ENCODE results near the gene AKR1C8.
"Not testable (repeated sequence)": the region's sequence is repeated elsewhere in the genome, so short reads cannot be mapped to it uniquely, and the experiment has no call there.

AKR1C8 gene

DNA sequence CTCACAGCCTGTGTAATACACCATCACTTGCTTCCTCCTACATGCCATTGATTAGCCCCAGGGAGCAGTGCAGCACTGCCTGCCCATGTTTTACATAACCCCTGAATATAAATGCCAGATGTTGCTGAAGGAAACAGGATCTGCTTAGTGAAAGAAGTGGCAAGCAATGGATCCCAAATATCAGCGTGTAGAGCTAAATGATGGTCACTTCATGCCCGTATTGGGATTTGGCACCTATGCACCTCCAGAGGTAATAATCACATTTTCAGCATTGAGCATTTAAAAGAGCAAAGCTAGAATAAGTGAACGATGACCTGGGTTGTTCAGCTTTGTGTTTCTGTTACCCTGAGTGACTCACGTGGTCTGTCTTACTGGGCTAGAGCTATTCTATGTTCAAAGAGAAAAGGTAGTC lies 11.8 kb upstream of the AKR1C8 start, which contains the start of gene AKR1C4:
TSS of gene AKR1C4 (plus strand) at position 136 of the 412 bp plus-strand sequence. CDS start at position 167, 31 bp downstream.
- no peaks in the 10 kb centered on the region for H3K27me3 ChIP-seq (ENCODE audit: insufficient read depth, low read length)
- H3K36me3 ChIP-seq (ENCODE audit: insufficient read depth, low read length), result no peaks in the 10 kb centered on the region
- no peak within 1 kb of the TSS for H2AFZ ChIP-seq (ENCODE audit: low read depth, low read length)
- no peaks in the 10 kb centered on the region for H3K4me1 ChIP-seq (ENCODE audit: insufficient read depth, low read length)
- no peak within 1 kb of the TSS for H3K4me3 ChIP-seq (ENCODE audit: low read length)
- no peaks in the 10 kb centered on the region for H3K9me3 ChIP-seq (ENCODE audit: low read length)

- H3K4me1 ChIP-seq (ENCODE audit: insufficient read depth, low read length), result no peaks in the 10 kb centered on the region
- H3K4me3 ChIP-seq (ENCODE audit: low read length), result no peak overlapping the region
- H3K9me3 ChIP-seq (ENCODE audit: low read length), result no peaks in the 10 kb centered on the region
- no peaks in the 10 kb centered on the region for H3K36me3 ChIP-seq (ENCODE audit: insufficient read depth, low read length)
- H2AFZ ChIP-seq (ENCODE audit: low read depth, low read length), result no peak overlapping the region
- H3K27me3 ChIP-seq (ENCODE audit: insufficient read depth, low read length), result no peaks in the 10 kb centered on the region
Observed at GRCh38 chr10:5195727-5196374, 10.9 kb upstream of the AKR1C8 start.

DNA sequence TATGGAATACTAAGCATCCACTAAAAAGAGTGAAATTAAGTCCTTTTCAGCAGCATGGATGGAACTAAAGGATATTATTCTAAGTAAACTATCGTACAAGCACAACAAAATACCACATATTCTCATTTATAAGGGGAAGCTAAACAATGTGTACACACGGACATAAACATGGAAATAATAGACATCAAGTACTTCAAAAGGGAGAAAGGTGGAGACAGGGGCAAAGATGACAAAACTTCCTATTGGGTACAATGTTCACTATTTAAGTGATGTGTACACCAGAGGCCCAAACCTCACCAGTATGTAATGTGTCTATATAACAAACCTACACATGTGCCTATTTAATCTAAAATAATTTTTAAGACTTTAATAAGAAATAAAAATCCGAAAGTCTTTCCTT lies 9.5 kb upstream of the AKR1C8 start:
- Histone ChIP-seq H3K4me1 (ENCODE audit: insufficient read depth, low read length) (no peaks in the 10 kb centered on the region), H3K27me3 (ENCODE audit: insufficient read depth, low read length) (no peaks in the 10 kb centered on the region), H3K4me3 (ENCODE audit: low read length) (no peak overlapping the region), H3K9me3 (ENCODE audit: low read length) (no peaks in the 10 kb centered on the region), H3K36me3 (ENCODE audit: insufficient read depth, low read length) (no peaks in the 10 kb centered on the region), H2AFZ (ENCODE audit: low read depth, low read length) (no peak overlapping the region)

GRCh38 chr10:5188358-5188757 lies 3.4 kb upstream of the AKR1C8 start:
- Histone ChIP-seq H3K9me3 (ENCODE audit: low read length) (no peaks in the 10 kb centered on the region), H3K4me1 (ENCODE audit: insufficient read depth, low read length) (no peaks in the 10 kb centered on the region), H2AFZ (ENCODE audit: low read depth, low read length) (no peak overlapping the region), H3K36me3 (ENCODE audit: insufficient read depth, low read length) (no peaks in the 10 kb centered on the region), H3K27me3 (ENCODE audit: insufficient read depth, low read length) (no peaks in the 10 kb centered on the region), H3K4me3 (ENCODE audit: low read length) (no peak overlapping the region)

GRCh38 chr10:5187867-5188266 lies 2.9 kb upstream of the AKR1C8 start:
- Histone ChIP-seq H3K36me3 (ENCODE audit: insufficient read depth, low read length) (no peaks in the 10 kb centered on the region), H3K4me1 (ENCODE audit: insufficient read depth, low read length) (no peaks in the 10 kb centered on the region), H2AFZ (ENCODE audit: low read depth, low read length) (no peak overlapping the region), H3K27me3 (ENCODE audit: insufficient read depth, low read length) (no peaks in the 10 kb centered on the region), H3K9me3 (ENCODE audit: low read length) (no peaks in the 10 kb centered on the region), H3K4me3 (ENCODE audit: low read length) (no peak overlapping the region)

DNA sequence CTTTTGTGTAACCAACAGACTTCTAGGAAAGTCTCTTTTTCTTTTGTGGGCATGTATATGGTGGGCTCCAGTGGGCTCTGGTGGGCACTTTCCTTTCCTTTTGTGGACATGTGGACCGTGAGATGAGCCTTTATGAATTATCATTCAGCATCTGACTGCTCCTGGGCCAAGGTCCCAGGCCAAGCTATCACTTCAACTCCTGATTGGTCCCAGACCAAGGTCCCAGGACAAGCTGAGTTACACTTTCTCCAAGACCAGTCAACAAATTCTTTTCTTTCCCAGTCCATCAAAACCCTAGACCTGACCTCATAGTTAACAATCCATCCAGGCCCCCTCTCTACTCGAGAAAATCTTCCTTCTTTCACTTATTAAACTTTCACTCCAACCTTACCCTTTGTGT lies 1.0 kb downstream of the AKR1C8 start:
- no peaks in the 10 kb centered on the region for H3K27me3 ChIP-seq (ENCODE audit: insufficient read depth, low read length)
- no peak overlapping the region for H3K4me3 ChIP-seq (ENCODE audit: low read length)
- H3K4me1 ChIP-seq (ENCODE audit: insufficient read depth, low read length), result no peaks in the 10 kb centered on the region
- H2AFZ ChIP-seq (ENCODE audit: low read depth, low read length), result no peak overlapping the region
- no peaks in the 10 kb centered on the region for H3K36me3 ChIP-seq (ENCODE audit: insufficient read depth, low read length)
- no peaks in the 10 kb centered on the region for H3K9me3 ChIP-seq (ENCODE audit: low read length)

DNA sequence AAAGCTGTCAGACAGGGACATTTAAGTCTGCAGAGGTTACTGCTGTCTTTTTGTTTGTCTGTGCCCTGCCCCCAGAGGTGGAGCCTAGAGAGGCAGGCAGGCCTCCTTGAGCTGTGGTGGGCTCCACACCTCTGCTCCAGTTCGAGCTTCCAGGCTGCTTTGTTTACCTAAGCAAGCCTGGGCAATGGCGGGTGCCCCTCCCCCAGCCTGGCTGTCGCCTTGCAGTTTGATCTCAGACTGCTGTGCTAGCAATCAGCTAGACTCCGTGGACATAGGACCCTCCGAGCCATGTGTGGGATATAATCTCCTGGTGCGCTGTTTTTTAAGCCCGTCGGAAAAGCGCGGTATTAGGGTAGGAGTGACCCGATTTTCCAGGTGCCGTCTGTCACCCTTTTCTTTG lies 4.4 kb downstream of the AKR1C8 start:
- H3K9me3 ChIP-seq (ENCODE audit: low read length), result not testable (repeated sequence)

GRCh38 chr10:5175581-5175980 lies 9.4 kb downstream of the AKR1C8 start:
- H2AFZ ChIP-seq (ENCODE audit: low read depth, low read length); H3K4me3 ChIP-seq (ENCODE audit: low read length); H3K9me3 ChIP-seq (ENCODE audit: low read length); H3K4me1 ChIP-seq (ENCODE audit: insufficient read depth, low read length); H3K27me3 ChIP-seq (ENCODE audit: insufficient read depth, low read length); H3K36me3 ChIP-seq (ENCODE audit: insufficient read depth, low read length): not testable (repeated sequence)

More for the DNA sequence above, 4.4 kb downstream of the AKR1C8 start:
- H3K27me3 ChIP-seq (ENCODE audit: insufficient read depth, low read length); H3K36me3 ChIP-seq (ENCODE audit: insufficient read depth, low read length); H3K4me1 ChIP-seq (ENCODE audit: insufficient read depth, low read length); H2AFZ ChIP-seq (ENCODE audit: low read depth, low read length); H3K4me3 ChIP-seq (ENCODE audit: low read length): not testable (repeated sequence)

GRCh38 chr10:5168897-5169420 lies 16.0 kb downstream of the AKR1C8 start:
- H3K4me1 ChIP-seq (ENCODE audit: insufficient read depth, low read length), result no peaks in the 10 kb centered on the region
- no peak overlapping the region for H2AFZ ChIP-seq (ENCODE audit: low read depth, low read length)
- H3K4me3 ChIP-seq (ENCODE audit: low read length), result no peak overlapping the region
- H3K36me3 ChIP-seq (ENCODE audit: insufficient read depth, low read length), result no peaks in the 10 kb centered on the region
- H3K9me3 ChIP-seq (ENCODE audit: low read length), result peaks cover 4% of the 10 kb centered on the region
- H3K27me3 ChIP-seq (ENCODE audit: insufficient read depth, low read length), result no peaks in the 10 kb centered on the region

DNA sequence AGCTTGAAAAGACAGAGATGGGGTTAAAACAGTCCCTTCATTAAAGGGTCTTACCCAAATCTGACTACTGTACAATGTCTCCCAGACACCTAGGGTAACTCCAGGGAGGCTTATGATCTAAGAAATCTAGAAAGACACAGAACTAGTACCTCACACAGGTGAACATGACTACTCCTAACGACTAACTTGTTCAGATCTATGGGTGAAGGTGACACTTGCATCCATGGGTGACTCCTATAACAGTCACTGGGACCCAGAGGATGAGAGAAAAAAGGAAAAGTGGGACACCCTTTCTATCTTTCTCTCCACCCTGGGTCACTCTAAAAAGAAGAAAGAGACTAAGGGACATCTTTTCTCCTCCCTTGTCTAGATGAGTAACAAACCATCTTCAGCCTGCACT lies 19.2 kb downstream of the AKR1C8 start:
- no peak overlapping the region for H2AFZ ChIP-seq (ENCODE audit: low read depth, low read length)
- H3K4me1 ChIP-seq (ENCODE audit: insufficient read depth, low read length), result no peaks in the 10 kb centered on the region
- H3K4me3 ChIP-seq (ENCODE audit: low read length), result no peak overlapping the region
- peaks cover 4% of the 10 kb centered on the region for H3K9me3 ChIP-seq (ENCODE audit: low read length)
- no peaks in the 10 kb centered on the region for H3K27me3 ChIP-seq (ENCODE audit: insufficient read depth, low read length)
- H3K36me3 ChIP-seq (ENCODE audit: insufficient read depth, low read length), result no peaks in the 10 kb centered on the region

DNA sequence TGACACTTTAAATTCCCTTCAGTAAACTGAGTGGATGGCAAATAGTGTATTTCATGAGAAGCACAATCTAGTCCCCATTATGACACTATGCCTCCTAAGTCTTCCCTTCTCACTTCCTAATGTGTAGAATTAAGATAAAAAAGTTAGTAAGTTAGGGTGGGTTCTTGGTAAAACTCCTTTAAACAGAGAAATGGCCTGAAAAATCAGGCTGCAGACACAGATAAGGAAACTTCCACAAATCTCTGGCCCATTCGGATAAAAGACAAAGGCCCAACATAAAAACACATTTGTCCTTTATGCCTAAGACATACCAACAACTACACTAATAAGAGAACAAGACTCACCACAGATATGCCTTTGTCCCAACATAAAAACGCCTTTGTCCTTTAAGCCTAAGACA lies 21.5 kb downstream of the AKR1C8 start:
- H3K36me3 ChIP-seq (ENCODE audit: insufficient read depth, low read length), result no peaks in the 10 kb centered on the region
- no peak overlapping the region for H2AFZ ChIP-seq (ENCODE audit: low read depth, low read length)
- peaks cover 4% of the 10 kb centered on the region for H3K9me3 ChIP-seq (ENCODE audit: low read length)
- H3K4me1 ChIP-seq (ENCODE audit: insufficient read depth, low read length), result no peaks in the 10 kb centered on the region
- no peaks in the 10 kb centered on the region for H3K27me3 ChIP-seq (ENCODE audit: insufficient read depth, low read length)
- H3K4me3 ChIP-seq (ENCODE audit: low read length), result no peak overlapping the region

DNA sequence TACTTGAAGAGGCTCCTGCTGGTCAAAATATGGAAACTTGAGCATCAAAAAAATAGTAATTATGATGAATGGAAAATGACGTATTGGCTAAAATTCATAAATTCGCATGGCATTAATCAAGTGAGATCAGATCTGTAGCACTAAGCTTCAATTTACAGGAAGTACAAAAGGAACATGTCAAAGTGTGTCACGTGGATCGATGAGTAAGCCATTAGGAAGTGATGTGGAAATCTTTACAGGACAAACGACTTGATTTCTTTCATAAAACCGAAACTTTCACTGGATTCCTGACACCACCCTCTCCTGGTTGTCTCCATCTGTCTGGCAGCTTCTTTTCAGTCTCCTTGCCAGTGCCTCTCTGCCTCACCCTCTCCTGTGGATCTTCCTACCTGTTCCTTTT lies 25.8 kb downstream of the AKR1C8 start:
- no peak overlapping the region for H3K4me3 ChIP-seq (ENCODE audit: low read length)
- H3K27me3 ChIP-seq (ENCODE audit: insufficient read depth, low read length), result no peaks in the 10 kb centered on the region
- H2AFZ ChIP-seq (ENCODE audit: low read depth, low read length), result no peak overlapping the region
- no peaks in the 10 kb centered on the region for H3K36me3 ChIP-seq (ENCODE audit: insufficient read depth, low read length)
- no peaks in the 10 kb centered on the region for H3K4me1 ChIP-seq (ENCODE audit: insufficient read depth, low read length)
- H3K9me3 ChIP-seq (ENCODE audit: low read length), result no peaks in the 10 kb centered on the region

DNA sequence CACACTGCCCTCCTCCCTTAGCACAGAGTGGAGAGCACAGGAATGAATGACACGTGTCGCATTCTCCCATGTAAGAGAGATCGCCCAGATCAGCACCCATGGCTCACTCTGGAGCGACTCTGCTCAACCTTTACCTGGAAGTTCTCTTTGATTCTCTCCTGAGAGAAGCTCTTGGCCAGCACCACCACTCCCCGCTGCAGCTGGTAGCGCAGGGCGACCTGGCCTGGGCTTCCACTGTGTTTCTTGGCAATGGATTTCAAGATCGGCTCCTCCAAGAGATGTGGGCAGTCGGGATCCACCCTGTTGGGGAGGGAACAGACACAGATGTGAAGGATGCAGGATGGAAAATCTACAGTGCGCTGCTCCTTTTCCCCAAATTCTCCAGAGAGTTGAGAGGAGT lies 27.4 kb downstream of the AKR1C8 start:
- Histone ChIP-seq H3K9me3 (ENCODE audit: low read length) (no peaks in the 10 kb centered on the region), H2AFZ (ENCODE audit: low read depth, low read length) (no peak overlapping the region), H3K27me3 (ENCODE audit: insufficient read depth, low read length) (no peaks in the 10 kb centered on the region), H3K4me3 (ENCODE audit: low read length) (no peak overlapping the region), H3K36me3 (ENCODE audit: insufficient read depth, low read length) (no peaks in the 10 kb centered on the region), H3K4me1 (ENCODE audit: insufficient read depth, low read length) (no peaks in the 10 kb centered on the region)

DNA sequence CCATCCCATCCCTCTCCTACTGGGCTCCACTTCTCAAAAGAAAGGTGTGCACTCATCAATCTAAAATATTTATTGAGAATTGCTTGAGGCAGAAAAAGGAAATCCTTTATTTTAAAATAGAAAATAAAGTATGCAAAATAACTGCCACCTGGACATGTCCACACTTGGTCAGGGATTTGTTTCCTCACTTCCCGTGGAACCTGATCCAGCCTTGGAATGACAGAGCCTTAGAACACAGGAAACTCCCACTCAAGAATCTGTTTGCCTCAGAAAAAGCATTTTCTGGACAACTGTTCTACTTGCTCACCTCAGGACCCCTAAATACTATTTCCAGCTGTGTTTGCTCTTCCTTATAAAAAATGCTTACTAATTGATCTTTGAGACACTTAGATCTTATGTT lies 29.0 kb downstream of the AKR1C8 start:
- no peaks in the 10 kb centered on the region for H3K4me1 ChIP-seq (ENCODE audit: insufficient read depth, low read length)
- H3K4me3 ChIP-seq (ENCODE audit: low read length), result no peak overlapping the region
- H2AFZ ChIP-seq (ENCODE audit: low read depth, low read length), result no peak overlapping the region
- no peaks in the 10 kb centered on the region for H3K9me3 ChIP-seq (ENCODE audit: low read length)
- no peaks in the 10 kb centered on the region for H3K27me3 ChIP-seq (ENCODE audit: insufficient read depth, low read length)
- no peaks in the 10 kb centered on the region for H3K36me3 ChIP-seq (ENCODE audit: insufficient read depth, low read length)

Data from neuron (in vitro differentiated cells).